GM18507 (cell line): ENCODE measurements around the gene SLC15A3.
A peak's percentile ranks its signal among the peaks of the same experiment; 100 is the strongest.

Experiments
- DNase-seq: peaks from one replicate; pipeline ENCODE4 v3.0.0; 2011; ENCODE audit warnings: low read depth; ENCODE audit not compliant: insufficient read length; ENCODE audit errors: extremely low spot score
- FAIRE-seq: peaks from 2 replicates; lab custom pipeline; 2011; peaks lifted over from hg19 to GRCh38; lab: Jason Lieb, UNC

SLC15A3 gene

DNA sequence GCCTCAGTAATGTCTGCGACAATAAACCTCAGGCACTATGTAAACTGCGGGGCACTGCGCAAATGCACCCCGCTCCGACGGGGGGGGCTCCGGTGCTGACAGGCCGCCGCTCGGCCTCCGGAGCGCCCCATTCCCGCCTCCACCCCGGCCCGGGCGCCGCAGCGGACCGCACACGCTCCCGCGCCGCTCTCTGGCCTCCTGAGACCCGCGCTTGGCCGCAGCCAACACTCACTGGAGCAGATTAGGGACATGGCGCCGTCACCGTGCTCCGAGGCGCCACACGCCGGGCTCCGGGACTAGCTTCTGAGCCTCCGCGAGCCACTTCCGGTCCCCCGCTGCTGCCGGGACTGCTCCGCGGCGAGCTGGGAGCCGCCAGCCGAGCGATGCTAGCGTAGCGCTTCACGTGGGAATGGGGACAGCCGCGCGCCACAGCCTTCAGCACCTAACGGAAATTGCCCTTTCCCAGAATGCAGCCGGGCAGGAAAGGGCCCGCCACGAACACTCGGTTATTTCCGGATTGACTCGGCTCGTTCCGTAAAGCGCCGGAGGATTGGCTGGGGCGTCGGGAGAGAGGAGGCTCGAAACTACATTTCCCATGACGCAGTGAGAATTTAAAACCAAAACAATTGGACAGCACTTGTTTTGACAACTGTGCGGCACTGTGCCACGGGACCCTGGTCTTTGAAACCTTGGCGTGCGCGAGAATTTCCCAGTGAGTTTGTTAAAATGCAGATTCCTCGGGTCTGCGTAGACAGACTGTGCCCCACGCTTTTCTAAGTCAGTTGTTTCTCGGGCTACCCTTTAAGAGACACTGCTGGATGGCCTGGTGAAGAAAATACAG, 45.6 kb downstream of the SLC15A3 start, which contains the start of gene PRPF19:
Gene PRPF19, minus strand, starts transcription at position 454 of the 841 bp plus-strand sequence. Its CDS starts 203 bp downstream, at position 251.
- FAIRE-seq = peak; percentile 98
- peak; percentile 94 for DNase-seq

DNA sequence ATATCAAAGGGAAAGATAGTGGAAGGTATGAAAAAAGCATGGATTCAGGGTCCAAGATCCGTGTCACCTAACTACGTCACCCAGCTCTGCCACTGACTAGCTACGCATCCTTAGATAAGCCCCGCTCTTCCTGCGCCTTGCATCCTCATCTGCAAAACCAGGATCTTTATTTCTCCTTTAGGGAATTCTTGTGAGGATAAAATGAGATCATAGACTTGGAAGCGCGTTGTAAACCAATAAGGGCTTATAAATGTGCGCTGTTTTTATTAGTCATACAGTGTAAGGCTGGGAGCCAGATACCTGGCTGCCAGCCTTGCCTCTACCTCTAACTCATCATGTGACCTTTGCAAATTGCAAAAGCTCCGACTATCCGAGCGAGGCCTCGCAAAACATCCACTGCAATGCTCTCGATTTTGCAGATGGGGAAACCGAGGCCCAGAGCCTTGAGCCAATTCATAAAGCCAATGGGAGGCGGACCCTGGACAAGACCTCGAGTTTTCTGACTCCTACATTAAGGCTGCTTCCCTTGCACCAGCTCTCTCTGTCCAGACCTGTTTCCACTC, 46.3 kb downstream of the SLC15A3 start:
- DNase-seq (no peak), FAIRE-seq (no peak)

DNA sequence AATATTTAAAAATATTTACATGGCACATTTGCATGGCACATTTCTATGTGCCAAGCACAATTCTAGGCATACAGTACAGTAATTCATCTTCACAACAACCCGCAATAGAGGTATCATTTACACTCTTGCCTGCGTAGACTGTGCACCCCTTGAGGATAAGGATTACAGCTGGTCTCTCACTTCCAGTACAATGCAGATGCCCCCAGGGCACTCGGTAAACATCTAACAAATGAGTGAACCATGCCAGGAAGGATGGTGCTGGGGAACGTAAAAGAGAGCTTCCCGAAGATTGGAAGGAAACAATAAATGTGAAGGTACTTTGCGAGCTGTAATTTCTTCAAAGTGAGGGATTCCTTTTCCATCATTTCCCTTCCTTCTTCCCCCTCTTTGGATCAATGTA, 46.9 kb downstream of the SLC15A3 start:
- DNase-seq = no peak
- no peak for FAIRE-seq

DNA sequence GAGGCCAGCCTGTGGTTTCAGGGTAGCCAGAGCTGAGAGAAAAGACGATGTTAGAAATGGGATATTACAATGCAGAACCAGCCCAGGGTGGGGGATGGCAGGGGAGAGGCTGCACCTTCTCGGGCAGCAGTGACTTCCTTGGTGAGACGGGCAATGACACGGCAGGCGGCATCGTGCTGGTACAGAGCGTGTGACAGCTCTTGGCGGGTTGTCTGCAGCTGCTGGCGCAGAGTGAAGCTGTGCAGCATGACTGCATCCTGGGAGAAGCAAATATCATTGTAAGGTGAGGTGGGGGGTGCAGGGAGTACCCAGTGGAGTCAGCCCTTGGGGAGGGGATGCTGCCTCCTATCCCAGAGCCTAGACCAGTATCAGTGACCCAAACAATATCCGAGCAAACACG, 49.4 kb downstream of the SLC15A3 start:
- no peak for DNase-seq
- FAIRE-seq = no peak

DNA sequence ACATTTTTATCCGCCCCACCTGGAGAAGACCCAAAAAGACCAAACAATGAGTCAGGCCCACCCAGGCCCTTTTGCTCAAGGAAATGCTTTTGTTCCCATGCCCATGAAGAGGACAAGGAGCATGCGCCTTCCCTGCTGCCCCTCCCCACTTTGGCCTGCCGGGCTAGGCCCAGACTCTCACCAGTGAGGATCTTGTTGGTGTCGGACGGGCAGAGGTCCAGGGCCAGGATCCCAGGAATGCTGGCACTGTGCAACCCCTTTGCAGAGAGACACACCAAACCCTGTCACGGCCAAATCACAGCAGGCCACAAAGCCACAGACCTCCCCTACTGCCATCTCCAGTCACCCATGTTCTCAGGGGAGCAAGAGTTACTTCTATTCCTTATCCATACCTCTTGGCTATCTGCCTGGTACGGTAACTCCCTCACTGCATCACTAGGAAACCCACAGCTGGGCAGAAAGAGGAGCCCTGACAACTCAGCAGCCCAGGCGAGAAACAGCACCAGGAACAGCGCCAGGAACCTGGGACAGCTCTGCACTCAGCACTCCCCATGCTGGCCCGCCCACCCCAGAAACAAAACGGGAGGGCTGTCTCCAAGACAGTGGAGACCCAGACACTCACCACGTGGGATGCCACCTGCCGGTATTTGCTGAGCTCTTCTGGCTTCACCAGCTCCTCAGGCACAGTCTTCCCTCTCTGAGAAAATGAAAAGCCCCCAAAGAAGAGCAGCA, 51.1 kb downstream of the SLC15A3 start:
- FAIRE-seq = no peak

DNA sequence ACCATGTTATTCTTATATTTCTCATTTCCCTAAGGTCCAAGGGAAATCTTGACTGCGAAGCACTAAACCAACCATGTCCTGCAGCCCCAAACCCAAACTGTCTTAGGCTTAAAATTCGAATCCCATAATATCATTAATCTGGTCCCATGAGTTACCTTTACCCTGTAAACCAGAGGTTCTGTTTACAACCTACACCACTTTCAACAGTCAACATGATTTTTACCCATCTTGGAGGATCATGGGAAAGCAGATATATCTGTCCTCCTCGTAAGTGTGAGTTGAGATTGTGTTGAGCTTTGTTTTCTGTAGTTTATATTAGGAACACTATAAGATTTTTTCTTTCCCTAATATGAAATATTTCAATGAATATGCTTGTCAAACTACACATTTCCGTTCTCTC, 52.0 kb downstream of the SLC15A3 start:
- no peak for FAIRE-seq
- no peak for DNase-seq

More for the DNA sequence above, 51.1 kb downstream of the SLC15A3 start:
- DNase-seq = no peak

DNA sequence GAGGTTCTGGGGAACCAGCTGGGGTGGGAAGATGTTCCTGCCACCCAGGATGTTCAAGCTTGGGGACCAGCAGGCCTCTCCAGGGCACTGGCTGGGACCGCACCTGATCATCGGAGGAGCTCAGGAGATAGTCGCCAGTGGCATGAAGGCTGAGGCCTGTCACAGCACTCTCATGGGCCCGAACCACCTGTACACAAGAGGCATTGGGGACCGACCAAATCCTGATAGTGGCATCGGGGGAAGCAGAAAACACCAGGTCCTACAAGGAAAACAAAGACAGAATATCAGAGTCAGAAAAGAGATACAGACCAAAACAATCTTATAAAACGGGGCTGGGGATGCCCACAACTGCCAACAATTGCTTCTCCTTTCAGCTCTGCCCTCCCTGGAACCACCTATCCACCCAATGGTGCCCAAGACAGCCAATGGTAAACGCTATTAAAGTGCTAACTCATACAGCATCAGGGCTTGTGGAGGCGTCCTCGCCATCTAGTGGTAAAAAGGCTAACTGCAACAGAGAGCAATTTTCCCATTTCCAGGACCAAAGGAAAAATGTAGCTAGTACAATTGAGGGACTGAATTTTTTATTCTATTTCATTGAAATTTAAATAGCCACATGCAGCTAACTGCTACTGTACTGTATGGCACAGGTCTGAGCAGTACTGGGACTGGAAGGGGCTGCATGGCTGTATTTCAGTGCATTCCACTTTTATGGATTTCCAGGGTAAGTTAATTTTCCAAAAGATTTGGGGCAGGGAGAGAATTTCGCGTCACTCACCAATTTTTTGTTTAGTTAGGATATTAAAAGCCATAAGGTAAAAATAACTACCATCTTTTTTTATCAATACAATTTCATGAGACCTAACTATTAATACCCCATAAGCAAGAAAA, 52.7 kb downstream of the SLC15A3 start:
- FAIRE-seq = peak; percentile 74
- peak; percentile 36 for DNase-seq

DNA sequence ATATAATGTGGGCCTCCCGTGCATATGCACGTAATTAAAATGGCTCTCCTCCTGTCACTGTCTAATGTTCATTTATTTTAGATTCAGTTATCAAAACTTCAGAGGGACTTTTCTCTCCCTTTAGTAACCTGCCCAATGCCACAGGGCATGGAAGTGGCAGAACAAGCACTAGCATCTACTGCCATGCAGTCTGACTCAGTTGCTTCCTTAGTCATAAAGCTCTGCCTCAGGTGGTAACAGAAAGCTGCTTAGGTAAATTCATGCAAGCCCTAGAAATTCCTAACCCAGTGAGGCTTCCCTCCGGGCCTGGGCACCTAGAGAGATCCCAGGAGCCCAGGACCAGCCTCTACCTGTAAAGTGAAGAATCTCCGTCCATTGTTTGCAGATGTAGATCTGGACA, 54.5 kb downstream of the SLC15A3 start:
- DNase-seq (no peak), FAIRE-seq (no peak)

DNA sequence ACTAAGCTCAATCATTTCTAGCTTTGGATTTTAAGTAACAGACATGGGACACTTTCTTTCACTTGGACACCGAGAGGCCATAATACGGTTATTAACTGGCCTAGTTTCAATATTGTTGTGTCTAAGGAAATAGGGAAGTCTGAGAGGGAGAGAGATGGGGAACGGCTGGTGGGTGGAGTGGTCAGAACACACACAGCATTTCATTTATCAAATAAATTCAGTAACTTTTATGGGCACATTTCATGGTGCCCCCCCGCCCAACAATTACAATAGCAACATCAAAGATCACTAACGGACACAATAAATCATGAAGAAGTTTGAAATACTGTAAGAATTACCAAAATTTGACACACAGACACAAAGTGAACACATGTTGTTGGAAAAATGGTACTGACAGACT, 56.3 kb downstream of the SLC15A3 start:
- no peak for FAIRE-seq
- DNase-seq = no peak

DNA sequence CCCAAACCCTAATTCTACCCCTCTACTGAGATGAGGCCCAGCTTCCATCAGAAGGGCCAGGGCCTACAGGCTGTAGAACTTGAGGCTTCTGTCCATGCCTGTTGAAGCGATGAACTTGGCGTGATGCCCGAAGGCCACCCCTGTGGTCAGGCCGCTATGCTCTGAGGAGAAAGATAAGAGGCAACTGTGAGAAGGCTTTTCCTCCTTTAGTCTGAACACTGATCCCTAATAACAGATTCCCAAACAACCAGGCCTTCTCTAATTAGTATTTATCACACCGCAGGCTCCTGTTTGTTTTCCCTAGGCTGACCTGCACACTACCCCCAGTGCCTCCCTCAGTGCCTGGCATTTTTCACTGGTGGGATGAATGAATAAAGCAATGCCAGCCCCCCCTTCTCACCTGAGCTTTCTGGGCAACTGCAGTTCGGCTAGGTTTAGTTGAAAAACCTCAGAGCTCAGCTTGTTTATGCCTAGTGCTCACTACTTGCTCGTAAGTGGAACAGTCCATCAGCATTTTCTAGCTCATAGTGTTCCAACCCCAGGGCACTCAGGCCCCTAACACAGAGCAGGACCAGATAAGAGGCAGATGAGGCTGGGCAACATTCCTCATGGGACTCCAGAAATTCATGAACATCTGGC, 60.8 kb downstream of the SLC15A3 start:
- DNase-seq (no peak), FAIRE-seq (no peak)

DNA sequence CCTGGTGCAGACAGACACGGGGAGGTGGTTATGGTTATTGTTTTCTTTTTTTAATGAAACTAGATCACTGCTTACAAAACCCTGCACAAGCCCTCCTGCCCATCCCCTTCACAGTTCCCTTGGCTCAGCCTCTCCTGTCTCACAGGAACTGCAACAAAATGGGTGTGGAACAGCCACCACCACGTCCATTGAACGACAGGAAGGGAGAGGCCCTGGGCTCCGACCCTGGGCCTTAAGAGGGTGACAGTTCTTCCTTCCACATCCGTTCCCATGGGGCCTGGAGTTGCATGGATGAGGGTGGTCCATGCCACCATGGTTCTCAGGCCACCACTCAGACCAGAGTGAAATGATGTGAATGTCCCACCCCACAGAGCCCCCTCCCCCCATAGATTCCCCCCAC, 61.3 kb downstream of the SLC15A3 start:
- DNase-seq (no peak), FAIRE-seq (no peak)

DNA sequence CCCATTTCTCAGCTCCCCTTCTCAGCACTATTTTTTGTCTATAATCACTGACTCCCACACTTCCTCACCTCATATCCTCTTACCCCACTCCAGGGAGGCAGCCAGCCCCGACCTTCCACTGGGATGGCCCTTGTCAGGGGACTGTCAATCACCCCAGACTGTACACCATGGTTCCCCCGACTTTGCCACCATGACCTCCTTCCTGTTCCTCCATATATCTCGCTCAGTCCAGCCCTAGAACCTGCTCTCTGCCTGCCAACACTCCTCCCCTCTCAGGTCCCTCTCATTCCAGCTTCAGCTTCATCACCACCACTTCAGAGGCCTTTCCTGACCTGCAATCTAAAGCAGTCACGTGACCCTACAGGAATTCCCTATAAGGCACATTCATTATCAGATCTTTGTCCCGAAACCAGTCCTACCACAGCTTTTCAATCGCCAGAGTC, 62.1 kb downstream of the SLC15A3 start:
- DNase-seq (no peak), FAIRE-seq (no peak)

DNA sequence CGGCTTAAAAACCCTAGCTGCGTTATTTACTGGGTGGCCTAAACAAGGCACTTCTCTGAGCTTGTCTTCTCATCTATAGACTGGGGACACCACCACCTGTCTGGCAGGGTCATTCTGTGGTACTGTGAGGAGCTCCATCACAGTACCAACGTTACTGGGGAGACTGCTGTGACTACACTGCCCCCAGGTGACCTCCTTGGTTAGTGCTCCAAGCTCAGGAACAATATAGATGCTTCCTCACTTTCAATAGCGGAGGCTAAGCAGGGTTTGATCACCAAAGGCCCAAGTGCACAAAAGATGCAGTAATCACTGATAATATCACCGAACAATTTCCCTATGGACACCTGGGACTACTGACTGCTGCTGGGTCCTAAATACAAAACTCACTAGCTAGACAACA, 64.4 kb downstream of the SLC15A3 start:
- DNase-seq = no peak
- no peak for FAIRE-seq
